COLO668 (cell line): ENCODE data around the gene SHC4.
A peak's percentile ranks its signal among the peaks of the same experiment; 100 is the strongest.
"Not testable (repeated sequence)": the region's sequence is repeated elsewhere in the genome, so short reads cannot be mapped to it uniquely, and the experiment has no call there.

Experiments used
- DNase-seq: peaks from one replicate; lab custom pipeline; 2025; ENCODE audit not compliant: unreplicated experiment; lab: John Stamatoyannopoulos, UW

SHC4 gene

DNA sequence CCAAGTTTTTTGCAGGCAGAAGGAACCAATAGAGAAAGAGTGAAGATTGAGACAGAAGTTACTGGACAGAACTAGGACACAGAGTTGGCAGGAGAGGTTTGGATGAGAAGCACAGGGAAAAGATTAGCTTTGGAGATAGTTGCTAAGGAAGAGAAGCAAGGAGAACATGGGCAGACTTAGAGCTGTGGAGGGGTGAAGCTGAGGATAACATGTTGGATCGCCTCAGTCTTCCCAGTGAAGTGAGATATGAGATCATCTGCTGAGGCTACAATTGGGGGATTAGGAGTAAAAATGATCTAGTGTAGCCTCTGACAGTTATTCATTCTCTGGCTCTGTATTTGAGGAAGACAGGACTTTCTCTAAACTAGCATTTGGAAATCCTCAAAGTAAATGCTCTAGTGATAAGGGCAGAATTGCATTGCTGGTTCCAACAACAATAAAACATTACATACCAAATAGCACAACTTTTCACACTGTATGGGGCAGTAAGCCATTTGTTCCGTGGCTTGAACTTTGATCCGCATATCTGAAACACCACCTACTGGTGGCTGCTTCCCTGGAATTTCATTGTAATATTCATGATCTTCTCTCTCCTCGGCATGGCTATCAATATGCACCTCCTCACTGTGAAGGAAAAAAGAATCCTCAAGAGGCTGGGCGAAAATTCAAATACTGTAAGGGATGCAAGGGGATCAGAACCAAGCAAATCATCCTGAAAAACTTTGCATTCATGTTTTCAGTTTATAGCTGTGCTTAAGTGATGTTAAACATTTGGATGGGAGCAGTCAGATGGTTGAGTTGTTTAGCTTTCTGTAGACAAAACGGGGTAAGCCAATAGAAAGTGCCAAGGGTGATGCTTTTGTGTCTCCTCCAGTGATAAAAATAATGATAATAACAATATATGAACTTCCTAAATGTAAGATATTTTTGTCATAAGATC lies 107.9 kb downstream of the SHC4 start:
- peak; percentile 12 for DNase-seq

GRCh38 chr15:48854434-48854833 lies 109.3 kb downstream of the SHC4 start:
- DNase-seq, result not testable (repeated sequence)

GRCh38 chr15:48851956-48852355 lies 111.8 kb downstream of the SHC4 start:
- DNase-seq, result no peak

- no peak for DNase-seq
Measured at GRCh38 chr15:48850648-48851047, 113.1 kb downstream of the SHC4 start.

DNA sequence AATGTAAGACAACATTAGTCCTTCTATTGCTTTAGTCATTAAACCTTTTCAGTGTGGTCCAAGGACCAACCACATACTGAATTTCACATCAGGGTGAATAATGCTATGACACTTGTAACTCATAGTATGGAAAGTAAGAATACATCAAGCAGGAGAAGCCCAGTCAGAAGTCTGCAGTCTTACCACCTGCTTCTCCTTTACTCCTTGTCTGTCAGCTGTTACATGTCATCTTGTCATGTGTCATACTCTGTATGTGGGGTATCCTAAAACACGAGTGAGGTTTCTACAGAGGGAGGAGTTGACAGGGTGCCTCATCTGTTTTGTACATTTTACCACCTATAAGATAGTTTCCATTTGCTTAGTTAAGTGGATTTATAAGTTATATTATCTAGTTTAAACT lies 118.6 kb downstream of the SHC4 start:
- no peak for DNase-seq

- no peak for DNase-seq
Measured at GRCh38 chr15:48842501-48842900, 121.2 kb downstream of the SHC4 start.

DNA sequence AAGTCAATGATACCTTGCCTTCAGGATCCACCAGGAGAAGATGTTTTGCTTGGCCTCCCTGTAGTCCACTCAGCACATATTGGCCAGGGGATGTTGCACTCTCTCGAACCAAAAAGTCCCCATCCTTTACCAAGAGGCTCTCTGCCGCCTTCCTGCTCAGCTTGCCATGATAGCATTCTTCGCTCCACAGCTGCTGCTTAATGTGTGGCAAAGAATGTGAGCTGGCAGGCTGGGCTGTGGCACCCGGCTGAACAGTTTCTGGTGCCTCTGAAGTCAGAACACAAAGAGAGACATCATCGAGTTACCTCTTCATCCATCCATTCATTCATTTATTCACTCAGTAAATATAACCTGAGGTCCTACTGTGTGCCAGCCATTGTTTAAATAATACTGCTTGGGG lies 129.0 kb downstream of the SHC4 start:
- DNase-seq, result no peak

DNA sequence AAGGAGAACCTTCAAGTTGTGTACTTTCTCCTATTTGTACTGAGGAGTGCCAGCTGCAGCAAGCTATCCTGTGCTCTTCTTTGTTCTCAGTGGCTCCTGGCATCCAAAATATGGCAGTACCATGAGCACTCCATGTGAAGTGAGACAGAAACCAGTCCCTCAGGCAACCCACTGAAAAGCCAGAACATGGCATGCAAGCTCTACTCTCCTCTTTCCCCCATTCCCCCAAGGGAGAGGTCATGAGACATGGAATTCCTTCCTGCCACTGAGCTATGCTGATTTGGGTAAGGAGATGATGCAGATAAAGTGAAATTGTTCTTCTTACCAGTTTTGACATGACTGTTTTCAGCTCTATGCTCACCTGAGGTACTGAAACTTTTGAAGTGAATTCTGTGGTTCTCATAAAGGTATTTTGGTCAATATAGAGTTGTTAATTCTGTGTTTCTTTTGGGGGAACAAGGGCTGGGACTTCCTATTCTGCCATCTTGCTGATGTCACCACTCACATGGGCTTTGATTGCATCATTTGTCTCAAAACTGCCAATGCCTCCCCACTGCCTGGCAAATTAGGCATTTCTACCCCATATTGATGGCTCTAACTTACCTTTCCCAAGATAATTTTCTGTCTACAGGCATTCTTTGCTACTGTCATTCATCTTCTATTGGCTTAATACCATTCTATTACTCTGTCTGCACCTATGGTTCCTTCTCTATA lies 130.0 kb downstream of the SHC4 start:
- DNase-seq, result no peak

DNA sequence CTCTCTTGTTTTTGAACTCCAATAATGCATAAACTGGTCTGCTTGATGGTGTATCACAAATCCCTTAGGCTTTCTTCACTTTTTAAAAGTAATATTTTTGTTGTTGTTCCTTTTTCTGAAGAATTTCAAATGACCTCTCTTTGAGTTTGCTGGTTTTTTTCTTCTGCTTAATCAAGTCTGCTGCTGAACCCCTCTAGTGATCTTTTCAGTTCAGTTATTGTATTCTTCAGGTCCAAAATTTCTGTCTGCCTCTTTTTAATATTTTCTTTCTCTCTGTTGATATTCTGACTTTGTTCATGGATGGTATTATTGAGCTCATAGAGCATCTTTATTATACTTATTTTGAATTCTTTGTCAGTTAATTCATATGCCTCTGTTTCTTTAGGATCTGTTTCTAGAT lies 131.1 kb downstream of the SHC4 start:
- no peak for DNase-seq

GRCh38 chr15:48828906-48829305 lies 134.8 kb downstream of the SHC4 start:
- no peak for DNase-seq

GRCh38 chr15:48828471-48828870 lies 135.2 kb downstream of the SHC4 start:
- no peak for DNase-seq

DNA sequence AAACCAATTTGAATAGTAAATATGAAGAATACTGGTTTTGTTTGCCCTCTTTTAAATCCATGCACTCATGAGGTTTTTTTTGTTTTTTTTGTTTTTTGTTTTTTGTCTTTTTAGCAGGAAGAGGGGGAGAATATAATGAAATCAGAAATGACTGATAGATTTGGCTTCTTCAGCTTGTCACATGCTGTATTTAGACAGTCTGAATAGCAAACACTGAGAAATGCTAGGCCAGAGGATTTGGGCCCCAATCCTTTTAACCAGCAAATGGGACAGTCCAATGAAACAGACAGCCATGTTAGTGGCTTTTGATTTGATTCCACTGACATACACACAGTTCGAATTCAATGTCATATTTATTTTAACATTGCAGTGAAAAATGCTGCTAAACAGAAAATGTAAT lies 138.6 kb downstream of the SHC4 start:
- no peak for DNase-seq

GRCh38 chr15:48823706-48824105 lies 140.0 kb downstream of the SHC4 start:
- DNase-seq, result no peak

- DNase-seq, result no peak
Measured at GRCh38 chr15:48823237-48823636, 140.5 kb downstream of the SHC4 start.

- no peak for DNase-seq
Measured at GRCh38 chr15:48814286-48814685, 149.4 kb downstream of the SHC4 start.

DNA sequence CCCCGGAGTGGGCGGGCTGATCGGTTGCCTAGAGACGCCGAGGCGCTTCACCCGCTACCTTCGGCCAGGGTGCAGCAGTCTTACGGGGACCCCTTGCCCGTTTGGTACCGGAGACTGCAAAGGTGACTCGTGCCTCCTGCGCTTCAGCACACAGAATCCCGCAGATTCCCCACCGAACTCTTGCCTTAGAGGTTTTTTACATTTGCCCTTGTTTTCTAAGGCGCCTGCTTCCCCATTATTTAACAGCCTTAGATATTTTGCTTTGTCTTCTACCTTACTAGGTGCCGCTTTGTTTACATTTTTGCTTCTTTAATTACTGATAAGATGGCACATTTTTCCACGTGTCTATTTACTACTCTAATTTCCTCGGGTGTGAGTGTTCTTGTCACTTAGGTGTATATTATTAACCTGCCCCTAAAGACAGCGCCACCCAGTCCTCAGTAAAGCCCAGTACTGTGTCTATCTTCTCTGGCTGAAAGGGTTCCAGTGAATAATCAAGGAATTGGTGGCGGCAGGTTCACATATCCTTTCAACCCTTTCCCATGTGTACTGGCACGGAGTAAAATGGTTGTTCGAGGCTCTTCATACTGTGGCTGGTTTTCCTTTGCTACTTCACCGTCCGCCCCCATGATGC lies 152.3 kb downstream of the SHC4 start:
- peak; percentile 12 for DNase-seq

GRCh38 chr15:48810414-48811324 lies 153.1 kb downstream of the SHC4 start, which contains the start of gene CEP152:
CEP152 (minus strand) TSS chr15:48811069; CDS start chr15:48805649, 5,420 bp downstream.
- peak; percentile 99 for DNase-seq

GRCh38 chr15:48806151-48806550 lies 157.6 kb downstream of the SHC4 start:
- DNase-seq, result no peak

DNA sequence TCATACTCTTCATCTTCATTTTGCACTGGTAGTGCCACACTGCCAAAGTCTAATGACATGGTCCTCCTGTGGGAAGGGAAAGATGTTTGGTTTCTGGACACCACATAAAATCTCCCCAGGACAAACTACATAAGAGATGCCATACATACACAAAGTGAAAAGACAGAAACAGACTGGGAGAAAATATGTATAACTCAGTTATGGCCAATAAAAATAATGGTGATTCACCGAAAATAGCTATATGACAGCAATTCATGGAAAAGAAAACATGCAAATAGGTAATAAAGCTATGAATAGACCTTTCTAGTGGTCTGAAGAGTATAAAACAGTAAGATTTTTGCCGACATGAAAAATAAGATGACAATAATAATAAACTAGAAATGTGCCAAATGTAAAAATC lies 158.1 kb downstream of the SHC4 start:
- no peak for DNase-seq

- peak; percentile 34 for DNase-seq
Measured at GRCh38 chr15:48803877-48804276, 159.8 kb downstream of the SHC4 start.

DNA sequence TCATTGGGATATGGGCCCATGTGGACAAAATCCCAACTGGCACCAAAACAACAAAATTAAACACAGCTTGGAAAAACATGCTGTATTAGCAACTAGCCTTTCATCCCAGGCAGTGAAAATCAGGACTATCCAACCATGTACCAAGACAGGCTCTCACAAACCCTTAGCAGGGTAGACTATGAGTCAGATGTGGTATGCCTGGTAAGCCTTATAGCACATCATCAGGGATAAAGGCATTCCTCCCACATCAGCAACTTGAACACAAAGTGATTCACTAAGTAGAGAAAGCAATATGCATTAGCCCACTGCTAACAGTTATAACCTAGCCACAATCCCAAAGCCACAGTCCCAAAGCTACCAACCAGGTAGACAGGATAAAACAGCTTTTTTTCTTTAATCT lies 160.9 kb downstream of the SHC4 start:
- no peak for DNase-seq
